H1 (cell line): ENCODE data around the gene DDX47. TPM values are rescaled to one million over a fixed set of nuclear protein-coding genes. Genes with fewer than 3 reads are reported as not detected.

ENCODE experiments used
- CTCF ChIA-PET: fragments of 300-600 bp; sonication (Branson Sonifier 250); formaldehyde crosslinking; loops from one replicate; lab custom pipeline; 2021; ENCODE audit not compliant: partially characterized antibody; lab: Charles Lee
- POLR2A ChIA-PET: fragments of 300-600 bp; sonication (Branson Sonifier 250); formaldehyde crosslinking; loops from one replicate; lab custom pipeline; 2021; ENCODE audit warnings: inconsistent platforms; ENCODE audit not compliant: partially characterized antibody; lab: Charles Lee
- DNase-seq, 2 experiments: peaks; one replicate each; pipeline versions ENCODE4 v3.0.0 to v3.0.0-alpha.2; 2010 to 2022; ENCODE audit warnings: low spot score in 2 of 2, low read depth in 1 of 2, mixed read lengths in 1 of 2
- FAIRE-seq: peaks from 2 replicates; lab custom pipeline; 2011; peaks lifted over from hg19 to GRCh38; lab: Jason Lieb, UNC
- H2AFZ ChIP-seq: 2 replicates; pipeline ENCODE4 v1.8.1; 2012; ENCODE audit warnings: low read length, inconsistent platforms
- H2AK5ac ChIP-seq: 2 replicates; pipeline ENCODE4 v1.6.1; 2013; ENCODE audit warnings: low read depth, low read length
- H2BK120ac ChIP-seq: replicated peaks from 2 replicates; pipeline ENCODE3; 2013; ENCODE audit warnings: low read depth, low read length, inconsistent platforms
- H2BK12ac ChIP-seq: 2 replicates; pipeline ENCODE4 v1.6.1; 2013; ENCODE audit warnings: low read depth, low read length
- H2BK15ac ChIP-seq: 2 replicates; pipeline ENCODE4 v1.6.1; 2013; ENCODE audit warnings: low read length
- H2BK20ac ChIP-seq: 2 replicates; pipeline ENCODE4 v1.6.1; 2013; ENCODE audit warnings: low read length
- H2BK5ac ChIP-seq: 2 replicates; pipeline ENCODE4 v1.6.1; 2013; ENCODE audit warnings: low read depth, low read length
- H3K14ac ChIP-seq: 2 replicates; pipeline ENCODE4 v1.6.1; 2013; ENCODE audit warnings: inconsistent platforms; ENCODE audit not compliant: insufficient read length
- H3K18ac ChIP-seq: 2 replicates; pipeline ENCODE4 v1.6.1; 2013; ENCODE audit warnings: low read length; ENCODE audit errors: extremely low read depth
- H3K23ac ChIP-seq: 2 replicates; pipeline ENCODE4 v1.6.1; 2013; ENCODE audit warnings: inconsistent platforms; ENCODE audit not compliant: insufficient read length
- H3K23me2 ChIP-seq: 2 replicates; pipeline ENCODE4 v1.6.1; 2013; ENCODE audit warnings: low read depth, low read length
- H3K27ac ChIP-seq: 2 replicates; pipeline ENCODE4 v1.6.1; 2011; ENCODE audit warnings: low read depth, low read length, inconsistent platforms
- H3K27me3 ChIP-seq, 4 experiments: replicated peaks in 1 of 4; 1 replicate in 1 of 4; 2 replicates in 3 of 4; pipeline versions ENCODE4 v1.6.1 to v1.8.1; 2011 to 2013; ENCODE audit warnings: low read length in 3 of 4, mild to moderate bottlenecking in 3 of 4, inconsistent platforms in 2 of 4, mixed read lengths in 2 of 4, moderate library complexity in 1 of 4; ENCODE audit not compliant: control insufficient read depth in 3 of 4, insufficient read depth in 3 of 4; ENCODE audit errors: extremely low read depth in 1 of 4
- H3K36me3 ChIP-seq, 4 experiments: 2 replicates each; pipeline versions ENCODE4 v1.6.1 to v1.8.1; 2011 to 2013; ENCODE audit warnings: mild to moderate bottlenecking in 4 of 4, low read length in 3 of 4, moderate library complexity in 2 of 4, control low read depth in 1 of 4, inconsistent platforms in 1 of 4; ENCODE audit not compliant: insufficient read depth in 4 of 4, control insufficient read depth in 2 of 4
- H3K4ac ChIP-seq: replicated peaks from 2 replicates; pipeline ENCODE3; 2013; ENCODE audit warnings: low read length, low read depth, mixed read lengths, inconsistent platforms; ENCODE audit not compliant: insufficient read length
- H3K4me1 ChIP-seq, 4 experiments: replicated peaks in 1 of 4; 1 replicate in 1 of 4; 2 replicates in 3 of 4; pipeline versions ENCODE4 v1.6.1 to v1.8.1; 2011 to 2013; ENCODE audit warnings: low read length in 3 of 4, inconsistent platforms in 2 of 4, mixed read lengths in 1 of 4; ENCODE audit not compliant: insufficient read depth in 4 of 4, control insufficient read depth in 3 of 4
- H3K4me2 ChIP-seq, 2 experiments: 2 replicates each; pipeline versions ENCODE4 v1.6.1 to v1.8.1; 2011 to 2013; ENCODE audit warnings: low read depth in 2 of 2, low read length in 2 of 2, control low read depth in 1 of 2, inconsistent platforms in 1 of 2, mild to moderate bottlenecking in 1 of 2; ENCODE audit not compliant: insufficient read depth in 1 of 2
- H3K4me3 ChIP-seq, 4 experiments: fragments of 200-600, 300-600 bp in 1 of 4; sonication (generic), shearing (Covaris generic), sonication (Bioruptor Twin) in 1 of 4; 2 replicates each; pipeline versions ENCODE4 v1.5.1 to v1.8.1; 2011 to 2016; ENCODE audit warnings: low read length in 4 of 4, low read depth in 3 of 4, control low read depth in 2 of 4, inconsistent platforms in 2 of 4, mild to moderate bottlenecking in 2 of 4, mixed read lengths in 1 of 4, moderate library complexity in 1 of 4; ENCODE audit not compliant: insufficient read depth in 2 of 4; ENCODE audit errors: extremely low read depth in 1 of 4
- H3K56ac ChIP-seq: replicated peaks from 2 replicates; pipeline ENCODE3; 2013; ENCODE audit warnings: low read depth, mild to moderate bottlenecking, mixed read lengths, low read length, inconsistent platforms; ENCODE audit not compliant: insufficient read length
- H3K79me1 ChIP-seq: 2 replicates; pipeline ENCODE4 v1.6.1; 2013; ENCODE audit warnings: low read depth, low read length, control low read depth
- H3K79me2 ChIP-seq, 2 experiments: 2 replicates each; pipeline versions ENCODE4 v1.6.1 to v1.8.1; 2012 to 2013; ENCODE audit warnings: low read length in 2 of 2, mild to moderate bottlenecking in 2 of 2, inconsistent platforms in 1 of 2; ENCODE audit not compliant: insufficient read depth in 2 of 2, control insufficient read depth in 1 of 2
- H3K9ac ChIP-seq, 4 experiments: replicated peaks in 1 of 4; 1 replicate in 1 of 4; 2 replicates in 3 of 4; pipeline versions ENCODE4 v1.6.1 to v1.8.1; 2011 to 2013; ENCODE audit warnings: low read depth in 3 of 4, low read length in 3 of 4, control low read depth in 2 of 4, mild to moderate bottlenecking in 2 of 4, moderate library complexity in 2 of 4, inconsistent platforms in 1 of 4; ENCODE audit errors: extremely low read depth in 1 of 4
- H3K9me3 ChIP-seq, 2 experiments: 2 replicates each; pipeline versions ENCODE4 v1.6.1 to v1.8.1; 2012 to 2013; ENCODE audit warnings: mild to moderate bottlenecking in 2 of 2, moderate library complexity in 2 of 2, control low read depth in 1 of 2, inconsistent platforms in 1 of 2, low read depth in 1 of 2, low read length in 1 of 2, mixed read lengths in 1 of 2; ENCODE audit not compliant: insufficient read depth in 2 of 2
- H4K20me1 ChIP-seq, 2 experiments: replicated peaks in 1 of 2; 2 replicates each; pipeline versions ENCODE3 to v1.8.1; 2011 to 2013; ENCODE audit warnings: inconsistent platforms in 2 of 2, low read length in 2 of 2, mild to moderate bottlenecking in 1 of 2; ENCODE audit not compliant: insufficient read depth in 2 of 2, control insufficient read depth in 1 of 2
- H4K5ac ChIP-seq: 2 replicates; pipeline ENCODE4 v1.6.1; 2013; ENCODE audit warnings: low read length, low read depth, mixed read lengths, inconsistent platforms; ENCODE audit not compliant: insufficient read length
- H4K8ac ChIP-seq: 2 replicates; pipeline ENCODE4 v1.8.0; 2013; ENCODE audit warnings: mild to moderate bottlenecking, moderate library complexity, low read length, inconsistent platforms; ENCODE audit not compliant: insufficient read depth; ENCODE audit errors: extremely low read depth
- H4K91ac ChIP-seq: replicated peaks from 2 replicates; pipeline ENCODE3; 2013; ENCODE audit warnings: low read length, mixed read lengths, inconsistent platforms; ENCODE audit not compliant: insufficient read length
- BRCA1 ChIP-seq: IDR thresholded peaks from 2 replicates; pipeline ENCODE4 v1.6.1; 2012; ENCODE audit warnings: low read depth, low read length, improper control_type of control experiment
- CBX5 ChIP-seq: fragments of 300-800, 300-1000 bp; sonication (generic); IDR thresholded peaks from 2 replicates; pipeline ENCODE4 v1.7.1; 2016; ENCODE audit warnings: antibody characterized with exemption, low read length, low read depth
- FOSL1 ChIP-seq: IDR thresholded peaks from 2 replicates; pipeline ENCODE4 v1.6.1; 2011; ENCODE audit warnings: mild to moderate bottlenecking, low read depth, low read length, moderate library complexity; ENCODE audit not compliant: insufficient read depth
- GTF2F1 ChIP-seq: IDR thresholded peaks from 2 replicates; pipeline ENCODE4 v1.6.1; 2012; ENCODE audit warnings: low read depth, low read length, improper control_type of control experiment, borderline replicate concordance
- KDM1A ChIP-seq: fragments of 200-600, 300-600 bp; sonication (generic); IDR thresholded peaks from 2 replicates; pipeline ENCODE4 v1.7.1; 2016; ENCODE audit warnings: mild to moderate bottlenecking, low read length, borderline replicate concordance
- KDM5A ChIP-seq: fragments of 200-600 bp; IDR thresholded peaks from 2 replicates; pipeline ENCODE4 v1.7.1; 2012; ENCODE audit warnings: mild to moderate bottlenecking, low read length, inconsistent platforms, mixed read lengths
- POLR2AphosphoS5 ChIP-seq: IDR thresholded peaks from 2 replicates; pipeline ENCODE4 v1.6.1; 2011; ENCODE audit warnings: low read depth, low read length
- RFX5 ChIP-seq: IDR thresholded peaks from 2 replicates; pipeline ENCODE4 v1.6.1; 2011; ENCODE audit warnings: low read depth, low read length, improper control_type of control experiment, borderline replicate concordance
- TAF7 ChIP-seq: optimal IDR thresholded peaks from 2 replicates; pipeline ENCODE3; 2011; ENCODE audit warnings: low read depth, mild to moderate bottlenecking, inconsistent platforms, low read length, moderate library complexity, borderline replicate concordance
- TBP ChIP-seq: IDR thresholded peaks from 2 replicates; pipeline ENCODE4 v1.6.1; 2011; ENCODE audit warnings: low read depth, low read length, improper control_type of control experiment
- TCF12 ChIP-seq: IDR thresholded peaks from 2 replicates; pipeline ENCODE4 v1.6.1; 2011; ENCODE audit warnings: low read depth, mild to moderate bottlenecking, low read length
- YY1 ChIP-seq: IDR thresholded peaks from 2 replicates; pipeline ENCODE4 v1.6.1; 2011; ENCODE audit warnings: low read depth, mild to moderate bottlenecking, low read length
- WGBS, 2 experiments: shearing (Covaris generic) in 1 of 2; methylation state at CpG; one replicate each; pipeline versions ENCODE4 v1.1.6 to v1.1.7; 2013 to 2015; ENCODE audit warnings: low lambda C conversion rate in 2 of 2, mixed read lengths in 2 of 2, inconsistent platforms in 1 of 2, low coverage in 1 of 2, missing lambda C conversion rate in 1 of 2; ENCODE audit not compliant: insufficient replicate concordance in 2 of 2, insufficient coverage in 1 of 2, insufficient read length in 1 of 2; ENCODE audit errors: extremely low coverage in 1 of 2, missing lambda C conversion rate in 1 of 2; 5-methylcytosine and 5-hydroxymethylcytosine counted together
- polyA plus RNA-seq, 7 experiments: library from polyadenylated mRNA; depleted of rRNA in 3 of 7; stranded (reverse) in 5 of 7; unstranded in 2 of 7; fragments of >200 nt in 5 of 7; fragments of 200-250 nt in 2 of 7; gene quantifications; 1 replicate in 5 of 7; 2 replicates in 1 of 7; 4 replicates in 1 of 7; pipeline versions ENCODE4 v1.2.1 to v1.2.3, GENCODE V29; 2011 to 2013; ENCODE audit warnings: missing spikeins in 2 of 7, mixed read lengths in 2 of 7
- total RNA-seq: library from RNA; stranded (reverse); fragmentation: NEBNext Ultra II Directional; extraction: Animal tissue kit (Norgen Biotek cat#: 25700); gene quantifications from 2 replicates; pipeline ENCODE4 v1.2.1, GENCODE V29; 2021

The DDX47 gene
- total and polyA plus RNA-seq, 2 of the 8 experiments (the other 6 are each of a cell fraction or from before 2014, with no cell fraction given), result 54.4 to 74.2 TPM

- H3K14ac ChIP-seq, result no peak overlapping the region
- ChIA-PET POLR2A (no interaction called here), CTCF (interaction anchor here (1.1 to 4.7 kb wide), 4 partner anchors 27 to 196 kb away, joined by 3 to 55 read pairs (median 6); partner anchors contain the start of gene DDX47)
- no peak for FAIRE-seq
- H3K56ac ChIP-seq, result no peak overlapping the region
- no peak overlapping the region for H3K18ac ChIP-seq
- no peak overlapping the region for H3K23ac ChIP-seq
- H3K23me2 ChIP-seq, result peaks cover 4% of the 10 kb centered on the region; the same call in 1 of the 2 replicates
- H3K4me3 ChIP-seq, result peak overlapping the region in 2 of 4 experiments; percentile 37 to 50; a peak in 6 of 8 replicates
- no peak overlapping the region for H2BK120ac ChIP-seq
- H3K4ac ChIP-seq, result peak overlapping the region; percentile 12
- peak; percentile 57 to 73 for DNase-seq
- H3K4me1 ChIP-seq, result peaks cover 5 to 13% (median 11%) of the 10 kb centered on the region in 4 experiments
- H2BK12ac ChIP-seq, result no peak overlapping the region
- 64% methylated on average over 64 of the region's 80 CpGs; no CpG with 5 or more reads in 1 of the 2 experiments for WGBS, 2 experiments
- no peaks in the 10 kb centered on the region for H3K9me3 ChIP-seq
- H3K79me2 ChIP-seq, result no peaks in the 10 kb centered on the region
- no peak overlapping the region for H2BK5ac ChIP-seq
- peak overlapping the region; percentile 60 for H2AFZ ChIP-seq
- no peaks in the 10 kb centered on the region for H3K36me3 ChIP-seq
- peak overlapping the region; percentile 71 for H4K91ac ChIP-seq
- no peak overlapping the region for H2BK20ac ChIP-seq
- peak overlapping the region; percentile 41 for H4K5ac ChIP-seq
- H3K4me2 ChIP-seq, result peak overlapping the region; percentile 64 to 65
- no peak overlapping the region; the same call in 1 of the 2 replicates for H2BK15ac ChIP-seq
- no peak overlapping the region for H3K27ac ChIP-seq
- H3K27me3 ChIP-seq, result peaks cover 12 to 29% (median 18%) of the 10 kb centered on the region in 4 experiments
- peak overlapping the region; percentile 92 for H4K8ac ChIP-seq
- no peaks in the 10 kb centered on the region for H4K20me1 ChIP-seq
- 0 out of 7 replicates have a peak overlapping the region, but pooled peaks of 1 of the 4 experiments have one; percentile 20 for H3K9ac ChIP-seq
- H3K79me1 ChIP-seq, result no peaks in the 10 kb centered on the region
- no peak overlapping the region for H2AK5ac ChIP-seq
- TF ChIP-seq KDM1A (no peak), KDM5A (no peak), TCF12 (no peak), TBP (no peak), RFX5 (no peak), FOSL1 (no peak), GTF2F1 (no peak), TAF7 (no peak), BRCA1 (no peak), YY1 (0 out of 2 replicates have a peak, but pooled peaks have one; percentile 41), POLR2AphosphoS5 (no peak), CBX5 (no peak)
Measured at GRCh38 chr12:12786706-12787601, 26.2 kb upstream of the DDX47 start.
